GM06990 (cell line): ENCODE measurements around the gene MED14.

Experiments
- DNase-seq: peaks from one replicate; pipeline ENCODE4 v3.0.0-alpha.2; 2011; ENCODE audit not compliant: insufficient read length; ENCODE audit errors: extremely low read depth
- H3K27me3 ChIP-seq: replicated peaks from 2 replicates; pipeline ENCODE4 v1.6.0; 2011; ENCODE audit warnings: low read length; ENCODE audit not compliant: control insufficient read depth, insufficient read depth
- H3K36me3 ChIP-seq: 2 replicates; pipeline ENCODE4 v1.5.1; 2011; ENCODE audit warnings: low read length; ENCODE audit not compliant: control insufficient read depth, insufficient read depth
- H3K4me3 ChIP-seq: replicated peaks from 2 replicates; pipeline ENCODE4 v1.5.1; 2011; ENCODE audit warnings: low read depth, mild to moderate bottlenecking, control low read depth, low read length
- CTCF ChIP-seq: IDR thresholded peaks from 2 replicates; pipeline ENCODE4 v1.5.1; 2011; ENCODE audit warnings: low read length, control low read depth, mild to moderate bottlenecking, inconsistent platforms; ENCODE audit not compliant: insufficient read depth, poor library complexity, severe bottlenecking

The MED14 gene

GRCh38 chrX:40651620-40652223 is 83.6 kb downstream of the MED14 start:
- TF ChIP-seq CTCF: peak; percentile 69
- peak; percentile 28 for DNase-seq
- no peaks in the 10 kb centered on the region for H3K36me3 ChIP-seq
- H3K27me3 ChIP-seq: no peaks in the 10 kb centered on the region
- no peak overlapping the region for H3K4me3 ChIP-seq

- no peaks in the 10 kb centered on the region for H3K27me3 ChIP-seq
- peak; percentile 96 for DNase-seq
- TF ChIP-seq CTCF: peak; percentile 19
- peak within 1 kb of the TSS; percentile 85 for H3K4me3 ChIP-seq
- no peaks in the 10 kb centered on the region for H3K36me3 ChIP-seq
These were observed 87.8 kb downstream of the MED14 start, which contains the start of gene CXorf38 for GRCh38 chrX:40647307-40648197. TSS of gene CXorf38 (minus strand) at chrX:40647561. CDS start at chrX:40647520, 41 bp downstream.

GRCh38 chrX:40646489-40647306 is 88.6 kb downstream of the MED14 start:
- peak; percentile 66 for DNase-seq
- peaks cover 2% of the 10 kb centered on the region; the same call in 1 of the 2 replicates for H3K36me3 ChIP-seq
- peak overlapping the region; percentile 85 for H3K4me3 ChIP-seq
- no peaks in the 10 kb centered on the region for H3K27me3 ChIP-seq
- TF ChIP-seq CTCF: no peak

- H3K27me3 ChIP-seq: no peaks in the 10 kb centered on the region
- peak; percentile 54 for DNase-seq
- H3K4me3 ChIP-seq: peak overlapping the region; percentile 56
These were observed 90.5 kb downstream of the MED14 start for GRCh38 chrX:40644821-40645358.

More at GRCh38 chrX:40644821-40645358, 90.5 kb downstream of the MED14 start:
- no peak for TF ChIP-seq CTCF
- peaks cover 3% of the 10 kb centered on the region; the same call in 1 of the 2 replicates for H3K36me3 ChIP-seq
